ENCODE results near the gene IQGAP3. TPM values are rescaled to one million over a fixed set of nuclear protein-coding genes. Genes with fewer than 3 reads are reported as not detected.

IQGAP3 gene
- total and polyA plus RNA-seq, 2 experiments from 2014 or later = 11.9 to 31.8 TPM

- TF ChIP-seq, protein P1, sequence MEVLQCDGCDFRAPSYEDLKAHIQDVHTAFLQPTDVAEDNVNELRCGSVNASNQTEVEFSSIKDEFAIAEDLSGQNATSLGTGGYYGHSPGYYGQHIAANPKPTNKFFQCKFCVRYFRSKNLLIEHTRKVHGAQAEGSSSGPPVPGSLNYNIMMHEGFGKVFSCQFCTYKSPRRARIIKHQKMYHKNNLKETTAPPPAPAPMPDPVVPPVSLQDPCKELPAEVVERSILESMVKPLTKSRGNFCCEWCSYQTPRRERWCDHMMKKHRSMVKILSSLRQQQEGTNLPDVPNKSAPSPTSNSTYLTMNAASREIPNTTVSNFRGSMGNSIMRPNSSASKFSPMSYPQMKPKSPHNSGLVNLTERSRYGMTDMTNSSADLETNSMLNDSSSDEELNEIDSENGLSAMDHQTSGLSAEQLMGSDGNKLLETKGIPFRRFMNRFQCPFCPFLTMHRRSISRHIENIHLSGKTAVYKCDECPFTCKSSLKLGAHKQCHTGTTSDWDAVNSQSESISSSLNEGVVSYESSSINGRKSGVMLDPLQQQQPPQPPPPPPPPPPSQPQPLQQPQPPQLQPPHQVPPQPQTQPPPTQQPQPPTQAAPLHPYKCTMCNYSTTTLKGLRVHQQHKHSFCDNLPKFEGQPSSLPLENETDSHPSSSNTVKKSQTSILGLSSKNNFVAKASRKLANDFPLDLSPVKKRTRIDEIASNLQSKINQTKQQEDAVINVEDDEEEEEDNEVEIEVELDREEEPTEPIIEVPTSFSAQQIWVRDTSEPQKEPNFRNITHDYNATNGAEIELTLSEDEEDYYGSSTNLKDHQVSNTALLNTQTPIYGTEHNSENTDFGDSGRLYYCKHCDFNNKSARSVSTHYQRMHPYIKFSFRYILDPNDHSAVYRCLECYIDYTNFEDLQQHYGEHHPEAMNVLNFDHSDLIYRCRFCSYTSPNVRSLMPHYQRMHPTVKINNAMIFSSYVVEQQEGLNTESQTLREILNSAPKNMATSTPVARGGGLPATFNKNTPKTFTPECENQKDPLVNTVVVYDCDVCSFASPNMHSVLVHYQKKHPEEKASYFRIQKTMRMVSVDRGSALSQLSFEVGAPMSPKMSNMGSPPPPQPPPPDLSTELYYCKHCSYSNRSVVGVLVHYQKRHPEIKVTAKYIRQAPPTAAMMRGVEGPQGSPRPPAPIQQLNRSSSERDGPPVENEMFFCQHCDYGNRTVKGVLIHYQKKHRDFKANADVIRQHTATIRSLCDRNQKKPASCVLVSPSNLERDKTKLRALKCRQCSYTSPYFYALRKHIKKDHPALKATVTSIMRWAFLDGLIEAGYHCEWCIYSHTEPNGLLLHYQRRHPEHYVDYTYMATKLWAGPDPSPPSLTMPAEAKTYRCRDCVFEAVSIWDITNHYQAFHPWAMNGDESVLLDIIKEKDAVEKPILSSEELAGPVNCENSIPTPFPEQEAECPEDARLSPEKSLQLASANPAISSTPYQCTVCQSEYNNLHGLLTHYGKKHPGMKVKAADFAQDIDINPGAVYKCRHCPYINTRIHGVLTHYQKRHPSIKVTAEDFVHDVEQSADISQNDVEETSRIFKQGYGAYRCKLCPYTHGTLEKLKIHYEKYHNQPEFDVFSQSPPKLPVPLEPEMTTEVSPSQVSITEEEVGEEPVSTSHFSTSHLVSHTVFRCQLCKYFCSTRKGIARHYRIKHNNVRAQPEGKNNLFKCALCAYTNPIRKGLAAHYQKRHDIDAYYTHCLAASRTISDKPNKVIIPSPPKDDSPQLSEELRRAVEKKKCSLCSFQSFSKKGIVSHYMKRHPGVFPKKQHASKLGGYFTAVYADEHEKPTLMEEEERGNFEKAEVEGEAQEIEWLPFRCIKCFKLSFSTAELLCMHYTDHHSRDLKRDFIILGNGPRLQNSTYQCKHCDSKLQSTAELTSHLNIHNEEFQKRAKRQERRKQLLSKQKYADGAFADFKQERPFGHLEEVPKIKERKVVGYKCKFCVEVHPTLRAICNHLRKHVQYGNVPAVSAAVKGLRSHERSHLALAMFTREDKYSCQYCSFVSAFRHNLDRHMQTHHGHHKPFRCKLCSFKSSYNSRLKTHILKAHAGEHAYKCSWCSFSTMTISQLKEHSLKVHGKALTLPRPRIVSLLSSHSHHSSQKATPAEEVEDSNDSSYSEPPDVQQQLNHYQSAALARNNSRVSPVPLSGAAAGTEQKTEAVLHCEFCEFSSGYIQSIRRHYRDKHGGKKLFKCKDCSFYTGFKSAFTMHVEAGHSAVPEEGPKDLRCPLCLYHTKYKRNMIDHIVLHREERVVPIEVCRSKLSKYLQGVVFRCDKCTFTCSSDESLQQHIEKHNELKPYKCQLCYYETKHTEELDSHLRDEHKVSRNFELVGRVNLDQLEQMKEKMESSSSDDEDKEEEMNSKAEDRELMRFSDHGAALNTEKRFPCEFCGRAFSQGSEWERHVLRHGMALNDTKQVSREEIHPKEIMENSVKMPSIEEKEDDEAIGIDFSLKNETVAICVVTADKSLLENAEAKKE (CRISPR knock-in tag; IDR thresholded peaks at IDR 0.05) = no peak
- TF ChIP-seq STAT1 (IDR thresholded peaks at IDR 0.05; ENCODE audit: unreplicated experiment) = no peak
- TF ChIP-seq EZH2 (IDR thresholded peaks at IDR 0.05; ENCODE audit: low read depth, unreplicated experiment) = no peak
- TF ChIP-seq, protein P2, sequence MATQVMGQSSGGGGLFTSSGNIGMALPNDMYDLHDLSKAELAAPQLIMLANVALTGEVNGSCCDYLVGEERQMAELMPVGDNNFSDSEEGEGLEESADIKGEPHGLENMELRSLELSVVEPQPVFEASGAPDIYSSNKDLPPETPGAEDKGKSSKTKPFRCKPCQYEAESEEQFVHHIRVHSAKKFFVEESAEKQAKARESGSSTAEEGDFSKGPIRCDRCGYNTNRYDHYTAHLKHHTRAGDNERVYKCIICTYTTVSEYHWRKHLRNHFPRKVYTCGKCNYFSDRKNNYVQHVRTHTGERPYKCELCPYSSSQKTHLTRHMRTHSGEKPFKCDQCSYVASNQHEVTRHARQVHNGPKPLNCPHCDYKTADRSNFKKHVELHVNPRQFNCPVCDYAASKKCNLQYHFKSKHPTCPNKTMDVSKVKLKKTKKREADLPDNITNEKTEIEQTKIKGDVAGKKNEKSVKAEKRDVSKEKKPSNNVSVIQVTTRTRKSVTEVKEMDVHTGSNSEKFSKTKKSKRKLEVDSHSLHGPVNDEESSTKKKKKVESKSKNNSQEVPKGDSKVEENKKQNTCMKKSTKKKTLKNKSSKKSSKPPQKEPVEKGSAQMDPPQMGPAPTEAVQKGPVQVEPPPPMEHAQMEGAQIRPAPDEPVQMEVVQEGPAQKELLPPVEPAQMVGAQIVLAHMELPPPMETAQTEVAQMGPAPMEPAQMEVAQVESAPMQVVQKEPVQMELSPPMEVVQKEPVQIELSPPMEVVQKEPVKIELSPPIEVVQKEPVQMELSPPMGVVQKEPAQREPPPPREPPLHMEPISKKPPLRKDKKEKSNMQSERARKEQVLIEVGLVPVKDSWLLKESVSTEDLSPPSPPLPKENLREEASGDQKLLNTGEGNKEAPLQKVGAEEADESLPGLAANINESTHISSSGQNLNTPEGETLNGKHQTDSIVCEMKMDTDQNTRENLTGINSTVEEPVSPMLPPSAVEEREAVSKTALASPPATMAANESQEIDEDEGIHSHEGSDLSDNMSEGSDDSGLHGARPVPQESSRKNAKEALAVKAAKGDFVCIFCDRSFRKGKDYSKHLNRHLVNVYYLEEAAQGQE (IDR thresholded peaks at IDR 0.05; ENCODE audit: unreplicated experiment) = no peak
- no peak for TF ChIP-seq CREB1 (CRISPR knock-in tag; IDR thresholded peaks at IDR 0.05; ENCODE audit: low read depth)
- TF ChIP-seq EZH2phosphoT487 (IDR thresholded peaks at IDR 0.05; ENCODE audit: unreplicated experiment) = no peak
- no peak for TF ChIP-seq ZNF331 (CRISPR knock-in tag; IDR thresholded peaks at IDR 0.05; ENCODE audit: low read depth)
- TF ChIP-seq ZNF114 (CRISPR knock-in tag; IDR thresholded peaks at IDR 0.05) = no peak
- TF ChIP-seq POLR2AphosphoS5 (IDR thresholded peaks at IDR 0.05; ENCODE audit: low read depth) = no peak
- TF ChIP-seq, protein P3, sequence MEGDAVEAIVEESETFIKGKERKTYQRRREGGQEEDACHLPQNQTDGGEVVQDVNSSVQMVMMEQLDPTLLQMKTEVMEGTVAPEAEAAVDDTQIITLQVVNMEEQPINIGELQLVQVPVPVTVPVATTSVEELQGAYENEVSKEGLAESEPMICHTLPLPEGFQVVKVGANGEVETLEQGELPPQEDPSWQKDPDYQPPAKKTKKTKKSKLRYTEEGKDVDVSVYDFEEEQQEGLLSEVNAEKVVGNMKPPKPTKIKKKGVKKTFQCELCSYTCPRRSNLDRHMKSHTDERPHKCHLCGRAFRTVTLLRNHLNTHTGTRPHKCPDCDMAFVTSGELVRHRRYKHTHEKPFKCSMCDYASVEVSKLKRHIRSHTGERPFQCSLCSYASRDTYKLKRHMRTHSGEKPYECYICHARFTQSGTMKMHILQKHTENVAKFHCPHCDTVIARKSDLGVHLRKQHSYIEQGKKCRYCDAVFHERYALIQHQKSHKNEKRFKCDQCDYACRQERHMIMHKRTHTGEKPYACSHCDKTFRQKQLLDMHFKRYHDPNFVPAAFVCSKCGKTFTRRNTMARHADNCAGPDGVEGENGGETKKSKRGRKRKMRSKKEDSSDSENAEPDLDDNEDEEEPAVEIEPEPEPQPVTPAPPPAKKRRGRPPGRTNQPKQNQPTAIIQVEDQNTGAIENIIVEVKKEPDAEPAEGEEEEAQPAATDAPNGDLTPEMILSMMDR (conservative IDR thresholded peaks at IDR 0.05; ENCODE audit: low read depth in 2 of 2) = no peak
Measured at GRCh38 chr1:156559086-156559796, 13.1 kb downstream of the IQGAP3 start (continued).

Data from GM23338 (cell line).